Measurements from ENCODE around the gene RAB6B. TPM values are rescaled to one million over a fixed set of nuclear protein-coding genes. Genes with fewer than 3 reads are reported as not detected.

Gene RAB6B
- polyA plus RNA-seq, 1 donor (not counting 4 experiments of a cell fraction or from before 2014, with no cell fraction given): 2.2 TPM

- Histone ChIP-seq H3K27me3 (ENCODE audit: control insufficient read depth, extremely low read depth, insufficient read depth, low read length) (peaks cover 21% of the 10 kb centered on the region), H3K9me1 (ENCODE audit: control insufficient read depth, extremely low read depth, insufficient read depth, low read length) (no peaks in the 10 kb centered on the region), H3K79me2 (ENCODE audit: control insufficient read depth, insufficient read depth, low read length) (no peaks in the 10 kb centered on the region), H3K9me3 (ENCODE audit: control insufficient read depth, low read depth, low read length) (no peaks in the 10 kb centered on the region), H4K20me1 (ENCODE audit: control insufficient read depth, extremely low read depth, insufficient read depth, low read length) (no peaks in the 10 kb centered on the region), H2AFZ (ENCODE audit: control insufficient read depth, low read length) (no peak overlapping the region), H3K36me3 (ENCODE audit: control insufficient read depth in 2 of 2, extremely low read depth in 1 of 2, insufficient read depth in 2 of 2, low read length in 2 of 2) (no peaks in the 10 kb centered on the region), H3K4me3 (ENCODE audit: control insufficient read depth in 2 of 3, extremely low read depth in 1 of 3, insufficient read depth in 2 of 3, low read depth in 1 of 3, low read length in 3 of 3) (no peak overlapping the region), H3K9ac (ENCODE audit: control insufficient read depth, extremely low read depth, insufficient read depth, low read length) (no peak overlapping the region), H3K4me2 (ENCODE audit: control insufficient read depth, extremely low read depth, insufficient read depth, low read depth, low read length) (no peak overlapping the region), H3K4me1 (ENCODE audit: control insufficient read depth, extremely low read depth, insufficient read depth, low read length) (no peaks in the 10 kb centered on the region), H3K27ac (ENCODE audit: control insufficient read depth, insufficient read depth, low read length) (no peak overlapping the region)
- FAIRE-seq: no peak
- TF ChIP-seq EZH2 (IDR thresholded peaks at IDR 0.05; ENCODE audit: low read length): no peak
- no peak for TF ChIP-seq CTCF (optimal IDR thresholded peaks at IDR 0.05 in 1 of 3, IDR thresholded peaks at IDR 0.05 in 1 of 3, conservative IDR thresholded peaks at IDR 0.05 in 1 of 3; ENCODE audit: extremely low read depth in 1 of 3, insufficient read depth in 2 of 3, low read length in 3 of 3)
- no peak for DNase-seq (ENCODE audit: low read depth, low spot score)
- dilution Hi-C loops (cut with MboI; ENCODE audit: extremely low pct_ligation_motif_present, low sequenced_read_pairs): no loop called here
Measured at GRCh38 chr3:133886031-133886722, 9.5 kb downstream of the RAB6B start.

- no peaks in the 10 kb centered on the region for H4K20me1 ChIP-seq (ENCODE audit: control insufficient read depth, extremely low read depth, insufficient read depth, low read length)
- TF ChIP-seq CTCF (optimal IDR thresholded peaks at IDR 0.05 in 1 of 3, IDR thresholded peaks at IDR 0.05 in 1 of 3, conservative IDR thresholded peaks at IDR 0.05 in 1 of 3; ENCODE audit: extremely low read depth in 1 of 3, insufficient read depth in 2 of 3, low read length in 3 of 3): no peak
- TF ChIP-seq EZH2 (IDR thresholded peaks at IDR 0.05; ENCODE audit: low read length): no peak
- no peak overlapping the region for H3K4me3 ChIP-seq (ENCODE audit: control insufficient read depth in 2 of 3, extremely low read depth in 1 of 3, insufficient read depth in 2 of 3, low read depth in 1 of 3, low read length in 3 of 3)
- no peak for FAIRE-seq
- DNase-seq (ENCODE audit: low read depth, low spot score): no peak
- dilution Hi-C loops (cut with MboI; ENCODE audit: extremely low pct_ligation_motif_present, low sequenced_read_pairs): no loop called here
- H3K9me3 ChIP-seq (ENCODE audit: control insufficient read depth, low read depth, low read length): no peaks in the 10 kb centered on the region
- no peaks in the 10 kb centered on the region for H3K79me2 ChIP-seq (ENCODE audit: control insufficient read depth, insufficient read depth, low read length)
- H3K36me3 ChIP-seq (ENCODE audit: control insufficient read depth in 2 of 2, extremely low read depth in 1 of 2, insufficient read depth in 2 of 2, low read length in 2 of 2): no peaks in the 10 kb centered on the region
- H3K9me1 ChIP-seq (ENCODE audit: control insufficient read depth, extremely low read depth, insufficient read depth, low read length): no peaks in the 10 kb centered on the region
- no peak overlapping the region for H3K4me2 ChIP-seq (ENCODE audit: control insufficient read depth, extremely low read depth, insufficient read depth, low read depth, low read length)
- no peak overlapping the region for H2AFZ ChIP-seq (ENCODE audit: control insufficient read depth, low read length)
- H3K4me1 ChIP-seq (ENCODE audit: control insufficient read depth, extremely low read depth, insufficient read depth, low read length): no peaks in the 10 kb centered on the region
- no peak overlapping the region for H3K27ac ChIP-seq (ENCODE audit: control insufficient read depth, insufficient read depth, low read length)
- no peak overlapping the region for H3K9ac ChIP-seq (ENCODE audit: control insufficient read depth, extremely low read depth, insufficient read depth, low read length)
- H3K27me3 ChIP-seq (ENCODE audit: control insufficient read depth, extremely low read depth, insufficient read depth, low read length): peaks cover 17% of the 10 kb centered on the region
Measured at GRCh38 chr3:133884887-133885711, 10.6 kb downstream of the RAB6B start.
